Skin epidermis (tissue), 12 donors: ENCODE measurements around the gene CALU.

ENCODE experiments used
- H3K27ac ChIP-seq, 21 experiments: fragments of 200-600 bp; sonication (generic) in 11 of 21; one replicate each; pipeline ENCODE4 v1.5.0; 2020; ENCODE audit warnings: mild to moderate bottlenecking in 3 of 21, inconsistent platforms in 2 of 21, moderate library complexity in 2 of 21
- H3K4me3 ChIP-seq, 7 experiments: fragments of 200-600 bp; sonication (generic) in 2 of 7; one replicate each; pipeline ENCODE4 v1.5.0; 2020; ENCODE audit warnings: inconsistent platforms in 2 of 7, mild to moderate bottlenecking in 2 of 7, moderate library complexity in 1 of 7

CALU gene

GRCh38 chr7:128739048-128739962 lies at the start of gene CALU:
TSS of gene CALU (plus strand) at chr7:128739359. CDS start at chr7:128748584, 9,225 bp downstream.
- Histone ChIP-seq H3K4me3 (peak within 1 kb of the TSS; percentile 77 to 99 (median 96)), H3K27ac (peak within 1 kb of the TSS; percentile 37 to 97 (median 91))

GRCh38 chr7:128691227-128691626 lies 47.9 kb upstream of the CALU start:
- no peak overlapping the region for H3K4me3 ChIP-seq
- no peak overlapping the region for H3K27ac ChIP-seq

GRCh38 chr7:128692623-128693270 lies 46.4 kb upstream of the CALU start:
- no peak overlapping the region for H3K27ac ChIP-seq
- H3K4me3 ChIP-seq: no peak overlapping the region

- H3K27ac ChIP-seq: no peak overlapping the region
- H3K4me3 ChIP-seq: no peak overlapping the region
Observed at GRCh38 chr7:128693373-128694015, 45.7 kb upstream of the CALU start.

- Histone ChIP-seq H3K27ac (no peak overlapping the region), H3K4me3 (no peak overlapping the region)
Observed at GRCh38 chr7:128694738-128695137, 44.4 kb upstream of the CALU start.

- H3K27ac ChIP-seq: no peak overlapping the region
- peak overlapping the region; percentile 5 to 32 (median 17) for H3K4me3 ChIP-seq
Observed at GRCh38 chr7:128697302-128697905, 41.8 kb upstream of the CALU start.

GRCh38 chr7:128699196-128699712 lies 39.9 kb upstream of the CALU start:
- H3K27ac ChIP-seq: no peak overlapping the region
- no peak overlapping the region for H3K4me3 ChIP-seq

- Histone ChIP-seq H3K4me3 (no peak overlapping the region), H3K27ac (no peak overlapping the region)
Observed at GRCh38 chr7:128699895-128700294, 39.3 kb upstream of the CALU start.

- Histone ChIP-seq H3K4me3 (no peak overlapping the region), H3K27ac (no peak overlapping the region)
Observed at GRCh38 chr7:128701062-128701785, 37.9 kb upstream of the CALU start.

GRCh38 chr7:128703609-128704241 lies 35.4 kb upstream of the CALU start:
- Histone ChIP-seq H3K27ac (no peak overlapping the region), H3K4me3 (no peak overlapping the region)

GRCh38 chr7:128705891-128706333 lies 33.2 kb upstream of the CALU start:
- H3K4me3 ChIP-seq: no peak overlapping the region

GRCh38 chr7:128707752-128708151 lies 31.4 kb upstream of the CALU start:
- Histone ChIP-seq H3K27ac (no peak overlapping the region), H3K4me3 (no peak overlapping the region)

More at GRCh38 chr7:128705891-128706333, 33.2 kb upstream of the CALU start:
- no peak overlapping the region for H3K27ac ChIP-seq

GRCh38 chr7:128708235-128708634 lies 30.9 kb upstream of the CALU start:
- Histone ChIP-seq H3K27ac (no peak overlapping the region), H3K4me3 (no peak overlapping the region)

GRCh38 chr7:128708824-128709223 lies 30.3 kb upstream of the CALU start:
- Histone ChIP-seq H3K4me3 (no peak overlapping the region), H3K27ac (no peak overlapping the region)

GRCh38 chr7:128710481-128710880 lies 28.7 kb upstream of the CALU start:
- no peak overlapping the region for H3K4me3 ChIP-seq
- no peak overlapping the region for H3K27ac ChIP-seq

- Histone ChIP-seq H3K4me3 (no peak overlapping the region), H3K27ac (no peak overlapping the region)
Observed at GRCh38 chr7:128713794-128714193, 25.4 kb upstream of the CALU start.

- H3K4me3 ChIP-seq: no peak overlapping the region
- no peak overlapping the region for H3K27ac ChIP-seq
Observed at GRCh38 chr7:128714701-128715495, 24.3 kb upstream of the CALU start.
